T-helper 17 cell (primary cell): ENCODE results near the gene TLL2. TPM values are rescaled to one million over a fixed set of nuclear protein-coding genes. Genes with fewer than 3 reads are reported as not detected.
A peak's percentile ranks its signal among the peaks of the same experiment; 100 is the strongest.

Source experiments
- ATAC-seq: fragments of 150-1000 bp; cut with Tn5 transposase; 2 replicates; pipeline ENCODE4 v1.10.0; 2021; ENCODE audit warnings: mild to moderate bottlenecking, moderate library complexity
- DNase-seq, 3 donors: peaks; one replicate each; pipeline versions ENCODE4 v3.0.0 to v3.0.0-alpha.2; 2020 to 2021
- H3K9me3 ChIP-seq: one replicate; pipeline ENCODE4 v1.7.0; 2013; ENCODE audit warnings: low read length, mild to moderate bottlenecking; ENCODE audit not compliant: control insufficient read depth, poor library complexity, severe bottlenecking
- H3K27ac Mint-ChIP-seq: one replicate; pipeline ENCODE4 v1.8.0; 2022; ENCODE audit warnings: mild to moderate bottlenecking, moderate library complexity, mixed read lengths
- H3K27me3 Mint-ChIP-seq: one replicate; pipeline ENCODE4 v1.8.0; 2022; ENCODE audit warnings: mixed read lengths
- H3K36me3 Mint-ChIP-seq: one replicate; pipeline ENCODE4 v1.8.0; 2022; ENCODE audit warnings: low read depth, mixed read lengths
- H3K4me1 Mint-ChIP-seq: one replicate; pipeline ENCODE4 v1.8.0; 2022; ENCODE audit warnings: mild to moderate bottlenecking, mixed read lengths
- H3K4me3 Mint-ChIP-seq: one replicate; pipeline ENCODE4 v1.8.0; 2022; ENCODE audit warnings: mild to moderate bottlenecking, moderate library complexity, mixed read lengths
- total RNA-seq, 4 donors: library from RNA in 2 of 4; stranded (reverse) in 2 of 4; gene quantifications; one replicate each; pipeline ENCODE4 v1.2.3 and lab custom pipeline; 2022 to 2026

Gene TLL2
- total RNA-seq, 2 donors from 2014 or later: not detected

DNA sequence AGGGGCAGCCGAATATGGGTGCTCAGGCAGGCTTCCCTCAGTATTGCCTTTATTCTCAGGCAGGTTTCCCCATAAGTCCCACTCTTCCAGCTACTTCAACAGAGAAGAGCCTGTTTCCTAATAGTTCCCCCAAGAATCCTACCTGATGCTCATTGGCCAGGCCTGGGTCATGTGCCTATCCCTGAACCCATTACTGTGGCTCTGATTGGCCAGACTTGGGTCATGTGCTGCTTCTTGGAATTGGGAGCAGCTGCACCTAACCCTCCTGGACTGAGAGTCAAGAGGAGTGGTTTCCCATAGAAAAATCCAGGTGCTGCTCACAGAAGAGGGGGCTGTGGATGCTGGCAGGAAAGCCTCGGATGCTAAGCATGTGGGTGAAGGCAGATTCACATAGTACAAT, 176.6 kb downstream of the TLL2 start:
- peaks cover 15% of the 10 kb centered on the region for H3K4me1 Mint-ChIP-seq
- no peak for ATAC-seq
- no peaks in the 10 kb centered on the region for H3K9me3 ChIP-seq
- H3K36me3 Mint-ChIP-seq: no peaks in the 10 kb centered on the region
- H3K27me3 Mint-ChIP-seq: peaks cover 39% of the 10 kb centered on the region
- H3K4me3 Mint-ChIP-seq: no peak overlapping the region
- DNase-seq: no peak
- no peak overlapping the region for H3K27ac Mint-ChIP-seq

DNA sequence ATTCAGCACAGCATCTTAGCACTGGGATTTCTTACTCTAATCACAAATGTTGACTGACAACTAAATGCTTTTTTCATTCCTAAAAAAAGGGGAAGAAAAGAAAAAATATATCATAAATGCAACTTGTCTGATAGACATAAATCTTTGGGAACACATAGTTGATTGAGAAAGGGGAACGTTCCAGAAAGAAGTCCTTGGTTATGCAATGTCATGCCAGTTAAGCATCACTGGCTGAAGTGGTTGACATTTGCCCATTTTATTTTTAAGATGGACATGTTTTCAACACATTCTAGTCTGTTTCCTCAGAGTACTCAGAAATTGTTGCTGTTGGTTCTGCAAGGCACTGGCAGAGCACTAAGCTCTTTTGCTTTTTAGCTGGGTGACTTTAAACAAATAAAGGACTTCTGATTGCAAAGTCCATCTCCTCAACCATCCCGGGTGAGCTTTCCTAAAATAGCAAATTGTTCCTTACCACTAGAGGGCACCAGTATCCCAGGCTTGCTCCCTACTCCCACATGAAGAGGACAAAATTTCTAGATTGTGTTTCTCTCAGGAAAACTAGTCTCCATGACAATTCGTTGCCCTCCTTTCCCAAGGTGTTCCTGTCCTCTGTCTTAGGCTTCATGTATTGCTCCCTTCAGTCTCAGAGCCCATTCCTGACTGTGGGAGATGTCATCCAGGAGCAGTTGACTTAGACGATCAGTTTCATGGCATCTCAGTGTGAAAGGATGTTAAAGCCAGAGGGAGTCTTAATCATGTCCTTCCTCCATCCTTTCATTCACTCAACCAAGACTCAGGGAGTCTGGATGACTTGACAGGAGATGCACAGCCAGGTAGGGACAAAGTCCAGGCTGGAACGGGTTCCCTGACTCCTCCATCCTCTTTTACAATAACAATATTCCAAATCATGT, 178.9 kb downstream of the TLL2 start:
- DNase-seq: no peak
- Mint-ChIP-seq H3K4me3 (no peak overlapping the region), H3K4me1 (peaks cover 15% of the 10 kb centered on the region), H3K27me3 (peaks cover 48% of the 10 kb centered on the region), H3K27ac (no peak overlapping the region), H3K36me3 (no peaks in the 10 kb centered on the region)
- no peak for ATAC-seq
- no peaks in the 10 kb centered on the region for H3K9me3 ChIP-seq

GRCh38 chr10:96333101-96333500, 180.6 kb downstream of the TLL2 start:
- no peak for DNase-seq
- no peak overlapping the region for H3K27ac Mint-ChIP-seq
- peaks cover 17% of the 10 kb centered on the region for H3K4me1 Mint-ChIP-seq
- H3K36me3 Mint-ChIP-seq: no peaks in the 10 kb centered on the region
- peak; percentile 73 for ATAC-seq
- peaks cover 63% of the 10 kb centered on the region for H3K27me3 Mint-ChIP-seq
- no peaks in the 10 kb centered on the region for H3K9me3 ChIP-seq
- H3K4me3 Mint-ChIP-seq: no peak overlapping the region

DNA sequence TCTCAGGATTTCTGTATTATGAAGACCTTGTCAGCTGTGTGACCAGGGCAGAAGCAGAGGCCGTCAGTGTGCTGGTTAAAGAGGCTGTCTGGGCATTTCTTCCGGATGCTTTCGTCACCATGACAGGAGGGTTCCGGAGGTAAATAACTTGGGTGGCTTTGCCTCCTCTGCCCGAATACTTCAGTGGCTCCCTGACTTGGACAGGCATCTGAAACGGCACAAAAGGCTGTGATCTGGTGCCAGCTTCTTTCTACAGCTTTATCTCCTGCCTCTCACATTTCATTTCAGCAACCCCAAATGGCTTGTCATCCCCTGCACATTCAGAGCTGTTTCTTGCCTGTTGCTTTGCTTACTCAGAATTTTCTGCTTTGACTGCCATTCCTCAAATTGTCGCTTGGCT, 186.3 kb downstream of the TLL2 start:
- Mint-ChIP-seq H3K4me3 (no peak overlapping the region), H3K27ac (no peak overlapping the region), H3K36me3 (peaks cover 3% of the 10 kb centered on the region), H3K4me1 (peaks cover 5% of the 10 kb centered on the region), H3K27me3 (peaks cover 65% of the 10 kb centered on the region)
- ATAC-seq: no peak
- no peaks in the 10 kb centered on the region for H3K9me3 ChIP-seq
- no peak for DNase-seq

DNA sequence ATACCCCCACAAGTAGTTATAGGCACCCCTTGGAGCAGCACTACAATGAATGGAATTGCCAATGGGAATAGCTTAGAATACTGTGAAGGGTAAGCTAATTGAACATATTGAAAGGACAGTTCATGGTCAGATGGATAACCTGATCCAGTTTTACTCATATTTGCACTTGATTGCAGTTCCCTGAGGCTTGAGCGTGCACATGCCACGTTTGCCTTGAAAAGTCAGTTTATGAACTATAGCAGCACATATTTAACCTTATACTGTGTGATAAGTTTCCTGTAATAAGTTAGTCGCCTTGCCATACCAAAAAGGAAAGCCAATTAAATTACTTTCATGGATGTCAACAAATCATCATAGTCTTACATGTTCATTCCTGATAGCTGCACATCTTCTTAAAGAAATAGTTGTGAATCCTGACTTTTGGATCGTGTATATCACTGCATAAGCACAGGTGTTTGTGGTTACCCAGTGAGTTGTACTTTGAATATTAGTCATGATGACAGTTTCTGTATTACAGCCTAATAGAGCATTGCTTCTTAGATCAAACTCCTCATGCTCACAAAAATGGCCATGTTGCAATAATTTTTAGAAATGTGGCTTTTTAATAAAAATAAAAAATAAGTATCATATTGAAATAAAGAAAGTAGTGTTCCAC, 187.9 kb downstream of the TLL2 start:
- DNase-seq: no peak
- Mint-ChIP-seq H3K4me1 (peaks cover 2% of the 10 kb centered on the region), H3K27ac (no peak overlapping the region), H3K36me3 (peaks cover 3% of the 10 kb centered on the region), H3K27me3 (peaks cover 65% of the 10 kb centered on the region), H3K4me3 (no peak overlapping the region)
- H3K9me3 ChIP-seq: no peaks in the 10 kb centered on the region
- ATAC-seq: no peak

GRCh38 chr10:96324447-96324846, 189.3 kb downstream of the TLL2 start:
- DNase-seq (no peak), ATAC-seq (no peak)
- Mint-ChIP-seq H3K27me3 (peaks cover 74% of the 10 kb centered on the region), H3K36me3 (peaks cover 3% of the 10 kb centered on the region), H3K4me3 (no peak overlapping the region), H3K4me1 (peaks cover 2% of the 10 kb centered on the region), H3K27ac (no peak overlapping the region)
- no peaks in the 10 kb centered on the region for H3K9me3 ChIP-seq

- no peak overlapping the region for H3K4me3 Mint-ChIP-seq
- no peak overlapping the region for H3K27ac Mint-ChIP-seq
- H3K36me3 Mint-ChIP-seq: peaks cover 3% of the 10 kb centered on the region
- no peaks in the 10 kb centered on the region for H3K9me3 ChIP-seq
- no peak for DNase-seq
- ATAC-seq: no peak
- no peaks in the 10 kb centered on the region for H3K4me1 Mint-ChIP-seq
- H3K27me3 Mint-ChIP-seq: peaks cover 67% of the 10 kb centered on the region
Measured at GRCh38 chr10:96322275-96322674, 191.5 kb downstream of the TLL2 start.

GRCh38 chr10:96321822-96322221, 191.9 kb downstream of the TLL2 start:
- no peak overlapping the region for H3K4me3 Mint-ChIP-seq
- peaks cover 65% of the 10 kb centered on the region for H3K27me3 Mint-ChIP-seq

DNA sequence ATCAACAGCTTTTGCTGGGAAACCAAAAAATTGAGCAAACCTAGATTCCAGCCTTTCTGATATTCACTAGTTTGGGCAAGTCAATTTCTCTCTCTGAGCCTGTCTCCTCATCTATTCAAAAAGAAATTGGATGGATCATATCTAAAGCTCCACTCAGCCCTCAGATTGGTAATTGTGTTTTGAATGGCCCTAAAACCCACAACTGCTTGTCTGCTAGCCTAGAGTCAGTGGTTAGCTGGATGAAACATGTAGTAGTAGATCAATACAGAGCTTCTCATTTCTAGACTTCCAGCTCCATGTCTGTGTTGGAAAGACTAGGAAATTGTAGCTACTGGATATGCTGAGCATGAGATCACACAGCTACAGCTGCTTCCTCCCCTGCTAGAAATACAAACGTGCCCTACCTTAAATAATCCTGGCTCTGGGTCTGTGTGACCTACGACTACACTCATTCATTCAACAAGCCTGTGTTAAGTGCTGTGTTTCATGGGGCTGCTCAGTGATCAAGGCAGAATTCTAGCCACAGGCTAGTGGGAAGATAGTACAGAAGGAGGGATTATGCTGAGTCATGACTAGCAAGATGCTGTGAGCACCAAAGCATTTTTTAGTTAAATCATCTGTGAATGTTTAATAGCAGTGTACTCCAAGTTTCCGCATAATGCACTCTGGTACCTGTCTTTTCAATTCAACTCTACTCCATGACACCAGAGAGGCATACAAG, 193.8 kb downstream of the TLL2 start:
- H3K9me3 ChIP-seq: no peaks in the 10 kb centered on the region
- DNase-seq (no peak), ATAC-seq (no peak)
- no peaks in the 10 kb centered on the region for H3K4me1 Mint-ChIP-seq
- peaks cover 78% of the 10 kb centered on the region for H3K27me3 Mint-ChIP-seq
- H3K36me3 Mint-ChIP-seq: peaks cover 4% of the 10 kb centered on the region
- H3K27ac Mint-ChIP-seq: no peak overlapping the region
- H3K4me3 Mint-ChIP-seq: no peak overlapping the region

More at GRCh38 chr10:96321822-96322221, 191.9 kb downstream of the TLL2 start:
- DNase-seq: no peak
- H3K36me3 Mint-ChIP-seq: peaks cover 2% of the 10 kb centered on the region
- no peak overlapping the region for H3K27ac Mint-ChIP-seq
- H3K9me3 ChIP-seq: no peaks in the 10 kb centered on the region
- ATAC-seq: no peak
- no peaks in the 10 kb centered on the region for H3K4me1 Mint-ChIP-seq

GRCh38 chr10:96317067-96317833, 196.5 kb downstream of the TLL2 start:
- no peak overlapping the region for H3K4me3 Mint-ChIP-seq
- no peaks in the 10 kb centered on the region for H3K9me3 ChIP-seq
- peaks cover 4% of the 10 kb centered on the region for H3K36me3 Mint-ChIP-seq
- peaks cover 79% of the 10 kb centered on the region for H3K27me3 Mint-ChIP-seq
- no peaks in the 10 kb centered on the region for H3K4me1 Mint-ChIP-seq
- no peak for DNase-seq
- no peak for ATAC-seq
- H3K27ac Mint-ChIP-seq: no peak overlapping the region
